ENCODE data around the gene VDR. TPM values are rescaled to one million over a fixed set of nuclear protein-coding genes. Genes with fewer than 3 reads are reported as not detected.

VDR gene
- total RNA-seq, 1 donor from 2014 or later: 4.6 TPM

GRCh38 chr12:47927346-47927745 lies 22.6 kb upstream of the VDR start:
- DNase-seq (ENCODE audit: low spot score): no peak
- no peak overlapping the region for H3K4me3 Mint-ChIP-seq (ENCODE audit: unreplicated experiment)
- H3K36me3 Mint-ChIP-seq (ENCODE audit: low read depth): peaks cover 2% of the 10 kb centered on the region
- no peak for TF ChIP-seq CTCF (IDR thresholded peaks at IDR 0.05)
- no peaks in the 10 kb centered on the region for H3K9me3 Mint-ChIP-seq (ENCODE audit: low read depth)
- no peaks in the 10 kb centered on the region for H3K4me1 Mint-ChIP-seq (ENCODE audit: low read depth)
- no peak overlapping the region for H3K27ac Mint-ChIP-seq (ENCODE audit: unreplicated experiment)
- peaks cover 31% of the 10 kb centered on the region for H3K27me3 Mint-ChIP-seq (ENCODE audit: low read depth)

GRCh38 chr12:47921907-47922306 lies 17.1 kb upstream of the VDR start:
- Mint-ChIP-seq H3K9me3 (ENCODE audit: low read depth) (no peaks in the 10 kb centered on the region), H3K27me3 (ENCODE audit: low read depth) (peaks cover 23% of the 10 kb centered on the region), H3K4me1 (ENCODE audit: low read depth) (no peaks in the 10 kb centered on the region), H3K4me3 (ENCODE audit: unreplicated experiment) (no peak overlapping the region), H3K27ac (ENCODE audit: unreplicated experiment) (no peak overlapping the region), H3K36me3 (ENCODE audit: low read depth) (peaks cover 2% of the 10 kb centered on the region)
- no peak for TF ChIP-seq CTCF (IDR thresholded peaks at IDR 0.05)
- DNase-seq (ENCODE audit: low spot score): no peak

GRCh38 chr12:47920913-47921312 lies 16.1 kb upstream of the VDR start:
- TF ChIP-seq CTCF (IDR thresholded peaks at IDR 0.05): no peak
- no peak overlapping the region for H3K4me3 Mint-ChIP-seq (ENCODE audit: unreplicated experiment)
- no peak overlapping the region for H3K27ac Mint-ChIP-seq (ENCODE audit: unreplicated experiment)
- no peaks in the 10 kb centered on the region for H3K4me1 Mint-ChIP-seq (ENCODE audit: low read depth)
- DNase-seq (ENCODE audit: low spot score): no peak
- peaks cover 2% of the 10 kb centered on the region for H3K36me3 Mint-ChIP-seq (ENCODE audit: low read depth)
- H3K9me3 Mint-ChIP-seq (ENCODE audit: low read depth): no peaks in the 10 kb centered on the region
- H3K27me3 Mint-ChIP-seq (ENCODE audit: low read depth): peaks cover 27% of the 10 kb centered on the region

- TF ChIP-seq CTCF (IDR thresholded peaks at IDR 0.05): no peak
- Mint-ChIP-seq H3K27me3 (ENCODE audit: low read depth) (peaks cover 11% of the 10 kb centered on the region), H3K27ac (ENCODE audit: unreplicated experiment) (no peak overlapping the region), H3K4me1 (ENCODE audit: low read depth) (peaks cover 14% of the 10 kb centered on the region), H3K4me3 (ENCODE audit: unreplicated experiment) (no peak overlapping the region), H3K36me3 (ENCODE audit: low read depth) (peaks cover 2% of the 10 kb centered on the region), H3K9me3 (ENCODE audit: low read depth) (peaks cover 5% of the 10 kb centered on the region)
- DNase-seq (ENCODE audit: low spot score): no peak
These were observed 8.3 kb upstream of the VDR start for GRCh38 chr12:47913081-47913480.

- no peak overlapping the region for H3K4me3 Mint-ChIP-seq (ENCODE audit: unreplicated experiment)
- H3K9me3 Mint-ChIP-seq (ENCODE audit: low read depth): peaks cover 5% of the 10 kb centered on the region
- peaks cover 11% of the 10 kb centered on the region for H3K27me3 Mint-ChIP-seq (ENCODE audit: low read depth)
- H3K4me1 Mint-ChIP-seq (ENCODE audit: low read depth): peaks cover 14% of the 10 kb centered on the region
- no peak for DNase-seq (ENCODE audit: low spot score)
- no peak overlapping the region for H3K27ac Mint-ChIP-seq (ENCODE audit: unreplicated experiment)
- peaks cover 2% of the 10 kb centered on the region for H3K36me3 Mint-ChIP-seq (ENCODE audit: low read depth)
- no peak for TF ChIP-seq CTCF (IDR thresholded peaks at IDR 0.05)
These were observed 7.8 kb upstream of the VDR start for GRCh38 chr12:47912556-47912955.
